Peyer's patch (tissue), 4 donors: ENCODE results near the gene RNPEP.
A peak's percentile ranks its signal among the peaks of the same experiment; 100 is the strongest.

Experiments
- POLR2A ChIP-seq, 2 donors: fragments of 450-650 bp; IDR thresholded peaks; one replicate each; pipeline ENCODE4 v1.5.1; 2017; ENCODE audit warnings: antibody characterized with exemption in 2 of 2, mild to moderate bottlenecking in 2 of 2, moderate library complexity in 2 of 2
- TF ChIP-seq, protein P1 (sequence below), 6 experiments: fragments of 450-650 bp in 4 of 6; fragments of 200-600 bp in 2 of 6; sonication (generic) in 1 of 6; IDR thresholded peaks; one replicate each; pipeline ENCODE4 v1.5.1; 2017 to 2019; ENCODE audit warnings: antibody characterized with exemption in 6 of 6, mild to moderate bottlenecking in 3 of 6, moderate library complexity in 1 of 6

DNA sequence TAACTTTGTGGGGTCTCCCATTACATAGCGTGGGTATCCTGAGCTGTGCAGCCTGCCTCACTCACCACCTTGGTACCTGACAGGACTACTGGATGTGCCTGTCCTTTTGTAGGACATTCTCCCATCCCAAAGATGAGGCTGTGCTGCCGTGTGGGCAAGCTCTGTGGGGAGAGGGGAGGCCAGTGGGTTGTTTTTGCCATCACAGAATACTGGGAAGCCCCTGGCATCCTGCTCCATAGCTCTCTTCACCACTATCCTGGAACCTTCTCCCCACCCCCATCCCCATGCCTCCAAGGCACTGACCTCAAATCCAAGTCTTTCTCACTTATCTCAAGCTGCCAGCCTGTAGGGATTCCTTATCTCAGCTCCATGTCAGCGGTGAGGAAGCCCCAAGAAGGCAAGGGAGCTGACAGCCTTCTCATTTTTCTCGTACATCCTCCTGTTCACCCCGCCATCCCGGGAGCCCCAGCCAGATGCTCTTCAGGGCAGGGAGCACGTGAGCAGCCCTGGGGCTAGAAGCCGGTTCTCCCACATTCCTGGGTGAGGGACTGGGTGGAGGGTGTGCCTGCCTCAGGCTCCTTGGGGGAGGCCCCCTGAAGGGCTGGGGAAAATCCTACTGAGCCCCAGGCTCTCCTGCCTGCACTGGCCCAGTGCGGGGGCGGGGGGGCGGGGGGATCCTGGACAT, 25.5 kb downstream of the RNPEP start:
- TF ChIP-seq, protein P1, sequence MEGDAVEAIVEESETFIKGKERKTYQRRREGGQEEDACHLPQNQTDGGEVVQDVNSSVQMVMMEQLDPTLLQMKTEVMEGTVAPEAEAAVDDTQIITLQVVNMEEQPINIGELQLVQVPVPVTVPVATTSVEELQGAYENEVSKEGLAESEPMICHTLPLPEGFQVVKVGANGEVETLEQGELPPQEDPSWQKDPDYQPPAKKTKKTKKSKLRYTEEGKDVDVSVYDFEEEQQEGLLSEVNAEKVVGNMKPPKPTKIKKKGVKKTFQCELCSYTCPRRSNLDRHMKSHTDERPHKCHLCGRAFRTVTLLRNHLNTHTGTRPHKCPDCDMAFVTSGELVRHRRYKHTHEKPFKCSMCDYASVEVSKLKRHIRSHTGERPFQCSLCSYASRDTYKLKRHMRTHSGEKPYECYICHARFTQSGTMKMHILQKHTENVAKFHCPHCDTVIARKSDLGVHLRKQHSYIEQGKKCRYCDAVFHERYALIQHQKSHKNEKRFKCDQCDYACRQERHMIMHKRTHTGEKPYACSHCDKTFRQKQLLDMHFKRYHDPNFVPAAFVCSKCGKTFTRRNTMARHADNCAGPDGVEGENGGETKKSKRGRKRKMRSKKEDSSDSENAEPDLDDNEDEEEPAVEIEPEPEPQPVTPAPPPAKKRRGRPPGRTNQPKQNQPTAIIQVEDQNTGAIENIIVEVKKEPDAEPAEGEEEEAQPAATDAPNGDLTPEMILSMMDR (IDR thresholded peaks at IDR 0.05) = no peak
- peak in 1 of 2 donors; percentile 75 for TF ChIP-seq POLR2A (IDR thresholded peaks at IDR 0.05)
